Kidney (tissue), 14 donors: ENCODE data around the gene SLC25A44. TPM values are rescaled to one million over a fixed set of nuclear protein-coding genes. Genes with fewer than 3 reads are reported as not detected.

ENCODE experiments used
- DNase-seq, 5 donors: peaks; one replicate each; pipeline ENCODE4 v3.0.0-alpha.2; 2013 to 2020
- FAIRE-seq: peaks from 2 replicates; lab custom pipeline; 2012; peaks lifted over from hg19 to GRCh38; lab: Jason Lieb, UNC
- H3K27ac ChIP-seq, 2 donors: one replicate each; pipeline ENCODE4 v1.7.0; 2013; ENCODE audit warnings: low read depth in 2 of 2, low read length in 2 of 2, inconsistent platforms in 1 of 2
- H3K27me3 ChIP-seq: one replicate; pipeline ENCODE4 v1.7.1; 2013; ENCODE audit warnings: low read length, inconsistent platforms; ENCODE audit not compliant: control insufficient read depth, insufficient read depth
- H3K36me3 ChIP-seq, 3 donors: one replicate each; pipeline versions ENCODE4 v1.7.0 to v1.7.1; 2013; ENCODE audit warnings: low read length in 3 of 3, control low read depth in 1 of 3, inconsistent platforms in 1 of 3; ENCODE audit not compliant: insufficient read depth in 3 of 3, control insufficient read depth in 2 of 3
- H3K4me1 ChIP-seq, 3 donors: one replicate each; pipeline versions ENCODE4 v1.7.0 to v1.7.1; 2013; ENCODE audit warnings: low read length in 3 of 3, inconsistent platforms in 1 of 3, low read depth in 1 of 3; ENCODE audit not compliant: control insufficient read depth in 2 of 3, insufficient read depth in 2 of 3
- H3K4me3 ChIP-seq, 3 donors: one replicate each; pipeline versions ENCODE4 v1.7.0 to v1.8.1; 2013; ENCODE audit warnings: low read length in 3 of 3, control low read depth in 1 of 3, inconsistent platforms in 1 of 3
- H3K9ac ChIP-seq, 3 donors: one replicate each; pipeline versions ENCODE4 v1.7.0 to v1.7.1; 2013; ENCODE audit warnings: low read length in 3 of 3, control low read depth in 1 of 3, inconsistent platforms in 1 of 3
- H3K9me3 ChIP-seq, 3 donors: one replicate each; pipeline versions ENCODE4 v1.7.0 to v1.7.1; 2013; ENCODE audit warnings: low read length in 3 of 3, control low read depth in 1 of 3, inconsistent platforms in 1 of 3; ENCODE audit not compliant: control insufficient read depth in 2 of 3, insufficient read depth in 1 of 3
- intact Hi-C: fragments of 100-400 bp; cut with DNase I; formaldehyde crosslinking; loops from one replicate; pipeline ENCODE4 v1.11.1; 2022
- polyA plus RNA-seq: library from polyadenylated mRNA; stranded (reverse); fragments of 350-450 nt; fragmentation: Illumina TruSeq; extraction: RNeasy Lipid Tissue Mini Kit (QIAGEN cat#74804); gene quantifications from one replicate; pipeline ENCODE4 v1.2.3, GENCODE V29; 2014; ENCODE audit warnings: low read depth, low replicate concordance; ENCODE audit not compliant: insufficient read depth
- total RNA-seq: library from RNA; stranded (reverse); fragmentation: NEBNext Ultra II Directional; extraction: Animal tissue kit (Norgen Biotek cat#: 25700); gene quantifications from one replicate; pipeline ENCODE4 v1.2.1, GENCODE V29; 2021
- TF ChIP-seq, protein P1 (sequence below): IDR thresholded peaks from 3 replicates; pipeline ENCODE4 v1.5.1; 2012; ENCODE audit warnings: mild to moderate bottlenecking, moderate library complexity, borderline replicate concordance; ENCODE audit not compliant: insufficient read depth; ENCODE audit errors: extremely low read depth
- donor health status: control.
- donor health status: control.
- donor health status: control.
- donor health status: control.
- donor health status: control.
- donor health status: DM: yes; HTN: yes; CAD: no.
- donor health status: Normal renal cell carcinoma (clear cell type).

Gene SLC25A44
- total and polyA plus RNA-seq, 2 donors from 2014 or later, result 28.1 to 29.0 TPM

DNA sequence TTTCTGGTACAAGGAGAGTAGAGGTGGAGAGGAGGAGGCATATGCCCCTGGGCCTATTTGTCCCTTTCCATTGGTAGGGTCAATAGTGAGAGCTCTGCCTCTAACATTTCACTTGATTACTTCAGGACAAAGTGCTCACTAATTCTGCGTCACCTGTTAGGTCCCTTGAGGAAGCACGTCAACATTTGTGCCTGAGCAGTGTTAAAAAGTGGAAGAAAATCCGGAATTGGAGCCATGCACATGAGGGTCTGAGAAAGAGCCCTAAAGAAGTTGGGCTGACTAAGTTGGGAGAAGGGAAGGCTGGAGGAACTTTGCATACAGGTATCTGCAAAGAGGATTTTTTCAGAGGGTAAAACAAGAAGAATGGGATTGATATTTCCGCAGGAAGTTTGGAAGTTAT, 1.9 kb downstream of the SLC25A44 start:
- H3K4me1 ChIP-seq, result peaks cover 0 to 32% (median 22%) of the 10 kb centered on the region in 3 donors
- intact Hi-C loops, result no loop called here

DNA sequence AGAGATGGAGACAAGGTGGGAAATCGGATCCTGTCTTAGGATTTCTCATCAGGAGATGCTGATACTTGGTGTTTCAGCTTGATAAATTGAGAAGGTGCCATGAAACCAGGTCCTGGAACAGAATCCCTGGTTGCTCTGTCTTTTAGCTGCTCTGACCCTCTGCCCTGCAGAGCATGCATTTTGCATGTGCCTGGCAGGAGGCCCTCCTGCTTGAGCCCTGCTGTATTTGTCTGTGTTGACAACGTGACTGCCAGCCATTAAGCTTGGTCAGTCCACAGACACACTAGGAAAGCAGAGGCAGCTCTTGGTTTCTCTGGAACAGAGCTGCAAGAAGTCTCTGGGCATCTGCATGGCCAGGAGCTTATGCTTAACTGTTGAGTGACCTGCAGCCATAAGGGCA, 2.5 kb downstream of the SLC25A44 start:
- Histone ChIP-seq H3K4me1 (peaks cover 0 to 32% (median 22%) of the 10 kb centered on the region in 3 donors), H3K27me3 (no peaks in the 10 kb centered on the region), H3K9me3 (no peaks in the 10 kb centered on the region), H3K4me3 (no peak overlapping the region), H3K27ac (peak overlapping the region in 1 of 2 donors; percentile 10), H3K36me3 (peaks cover 3 to 10% (median 3%) of the 10 kb centered on the region in 3 donors), H3K9ac (no peak overlapping the region)
- intact Hi-C loops, result no loop called here
- FAIRE-seq (no peak), DNase-seq (no peak)
- TF ChIP-seq, protein P1, sequence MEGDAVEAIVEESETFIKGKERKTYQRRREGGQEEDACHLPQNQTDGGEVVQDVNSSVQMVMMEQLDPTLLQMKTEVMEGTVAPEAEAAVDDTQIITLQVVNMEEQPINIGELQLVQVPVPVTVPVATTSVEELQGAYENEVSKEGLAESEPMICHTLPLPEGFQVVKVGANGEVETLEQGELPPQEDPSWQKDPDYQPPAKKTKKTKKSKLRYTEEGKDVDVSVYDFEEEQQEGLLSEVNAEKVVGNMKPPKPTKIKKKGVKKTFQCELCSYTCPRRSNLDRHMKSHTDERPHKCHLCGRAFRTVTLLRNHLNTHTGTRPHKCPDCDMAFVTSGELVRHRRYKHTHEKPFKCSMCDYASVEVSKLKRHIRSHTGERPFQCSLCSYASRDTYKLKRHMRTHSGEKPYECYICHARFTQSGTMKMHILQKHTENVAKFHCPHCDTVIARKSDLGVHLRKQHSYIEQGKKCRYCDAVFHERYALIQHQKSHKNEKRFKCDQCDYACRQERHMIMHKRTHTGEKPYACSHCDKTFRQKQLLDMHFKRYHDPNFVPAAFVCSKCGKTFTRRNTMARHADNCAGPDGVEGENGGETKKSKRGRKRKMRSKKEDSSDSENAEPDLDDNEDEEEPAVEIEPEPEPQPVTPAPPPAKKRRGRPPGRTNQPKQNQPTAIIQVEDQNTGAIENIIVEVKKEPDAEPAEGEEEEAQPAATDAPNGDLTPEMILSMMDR, result no peak

More for the DNA sequence above, 1.9 kb downstream of the SLC25A44 start:
- Histone ChIP-seq H3K9me3 (no peaks in the 10 kb centered on the region), H3K4me3 (peak overlapping the region in 1 of 3 donors; percentile 12), H3K27ac (peak overlapping the region in 1 of 2 donors; percentile 3), H3K36me3 (peaks cover 3 to 10% (median 3%) of the 10 kb centered on the region in 3 donors), H3K27me3 (no peaks in the 10 kb centered on the region), H3K9ac (no peak overlapping the region)
- no peak for DNase-seq
- no peak for FAIRE-seq
- TF ChIP-seq, protein P1, result no peak

DNA sequence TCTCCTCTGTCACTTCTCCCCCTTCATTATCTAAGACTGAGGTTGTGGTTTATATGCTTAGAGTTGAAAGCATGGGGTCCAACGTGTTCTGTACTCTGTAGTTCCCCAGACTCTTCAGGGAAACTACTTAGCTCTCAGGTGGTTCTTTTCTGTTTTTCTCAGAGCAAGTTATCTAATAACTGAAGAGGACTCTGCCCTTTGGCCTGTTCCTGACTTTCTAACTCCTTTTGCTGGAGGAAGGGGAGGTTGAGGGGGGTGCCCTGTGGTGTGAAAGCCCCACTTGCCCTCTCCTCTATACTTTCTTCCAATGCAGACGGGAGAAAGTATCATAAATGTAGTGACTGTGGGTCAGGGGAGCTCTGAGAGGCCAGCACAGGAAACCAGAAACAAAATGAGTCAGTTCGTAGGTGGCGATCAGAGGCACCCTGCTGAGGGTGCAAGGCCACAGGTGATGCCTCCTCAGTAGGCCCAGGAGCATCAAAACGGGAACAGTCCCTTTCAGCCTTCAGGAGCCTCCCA, 5.0 kb downstream of the SLC25A44 start:
- H3K4me3 ChIP-seq, result peak overlapping the region in 1 of 3 donors; percentile 22
- no peak overlapping the region for H3K9ac ChIP-seq
- FAIRE-seq (no peak), DNase-seq (peak in 2 of 5 donors; percentile 10 to 31)
- H3K27me3 ChIP-seq, result no peaks in the 10 kb centered on the region
- H3K27ac ChIP-seq, result peak overlapping the region; percentile 23 to 65
- H3K36me3 ChIP-seq, result peaks cover 3 to 18% (median 3%) of the 10 kb centered on the region in 3 donors
- H3K4me1 ChIP-seq, result peaks cover 0 to 37% (median 23%) of the 10 kb centered on the region in 3 donors
- intact Hi-C loops, result no loop called here
- TF ChIP-seq, protein P1, result no peak
- H3K9me3 ChIP-seq, result no peaks in the 10 kb centered on the region

DNA sequence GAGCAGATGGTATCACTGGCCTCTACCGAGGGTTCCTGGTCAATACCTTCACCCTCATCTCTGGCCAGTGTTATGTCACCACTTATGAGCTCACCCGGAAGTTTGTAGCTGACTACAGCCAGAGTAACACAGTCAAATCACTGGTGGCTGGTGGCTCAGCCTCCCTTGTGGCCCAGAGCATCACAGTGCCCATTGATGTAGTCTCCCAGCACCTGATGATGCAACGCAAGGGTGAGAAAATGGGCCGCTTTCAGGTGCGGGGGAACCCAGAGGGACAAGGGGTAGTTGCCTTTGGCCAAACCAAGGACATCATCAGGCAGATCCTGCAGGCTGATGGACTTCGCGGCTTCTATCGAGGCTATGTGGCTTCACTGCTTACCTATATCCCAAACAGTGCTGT, 6.1 kb downstream of the SLC25A44 start:
- FAIRE-seq (no peak), DNase-seq (no peak)
- Histone ChIP-seq H3K4me3 (no peak overlapping the region), H3K4me1 (peaks cover 0 to 37% (median 19%) of the 10 kb centered on the region in 3 donors), H3K9me3 (no peaks in the 10 kb centered on the region), H3K27me3 (no peaks in the 10 kb centered on the region), H3K36me3 (peaks cover 3 to 18% (median 3%) of the 10 kb centered on the region in 3 donors), H3K9ac (no peak overlapping the region), H3K27ac (no peak overlapping the region)
- TF ChIP-seq, protein P1, result no peak
- intact Hi-C loops, result no loop called here
